NK-92 (cell line): ENCODE measurements around the gene VWA2.
A peak's percentile ranks its signal among the peaks of the same experiment; 100 is the strongest.

Source experiments
- DNase-seq: peaks from one replicate; lab custom pipeline; 2025; ENCODE audit not compliant: unreplicated experiment; lab: John Stamatoyannopoulos, UW

The VWA2 gene

GRCh38 chr10:114293075-114293474 lies 54.0 kb downstream of the VWA2 start:
- DNase-seq, result no peak

DNA sequence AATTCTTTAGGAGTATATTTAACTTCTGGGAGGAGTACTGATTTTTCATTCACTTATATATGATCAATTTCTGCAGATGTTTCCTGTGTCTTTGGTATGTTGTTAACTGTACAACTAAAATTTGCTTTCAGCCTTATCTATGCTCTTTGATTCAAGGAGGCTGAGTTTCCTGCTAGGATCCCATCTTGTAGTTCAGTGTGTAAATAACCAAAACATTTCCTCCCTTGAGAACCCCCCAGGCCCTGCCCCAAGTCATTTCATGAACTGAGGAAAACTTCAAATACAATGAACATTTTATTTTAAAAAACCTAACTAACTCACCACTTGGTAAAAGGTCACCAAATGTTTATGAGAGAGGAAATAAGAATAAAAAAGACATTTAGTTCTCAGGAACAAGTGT lies 55.5 kb downstream of the VWA2 start:
- no peak for DNase-seq

- DNase-seq, result no peak
Measured at GRCh38 chr10:114295393-114295792, 56.3 kb downstream of the VWA2 start.

DNA sequence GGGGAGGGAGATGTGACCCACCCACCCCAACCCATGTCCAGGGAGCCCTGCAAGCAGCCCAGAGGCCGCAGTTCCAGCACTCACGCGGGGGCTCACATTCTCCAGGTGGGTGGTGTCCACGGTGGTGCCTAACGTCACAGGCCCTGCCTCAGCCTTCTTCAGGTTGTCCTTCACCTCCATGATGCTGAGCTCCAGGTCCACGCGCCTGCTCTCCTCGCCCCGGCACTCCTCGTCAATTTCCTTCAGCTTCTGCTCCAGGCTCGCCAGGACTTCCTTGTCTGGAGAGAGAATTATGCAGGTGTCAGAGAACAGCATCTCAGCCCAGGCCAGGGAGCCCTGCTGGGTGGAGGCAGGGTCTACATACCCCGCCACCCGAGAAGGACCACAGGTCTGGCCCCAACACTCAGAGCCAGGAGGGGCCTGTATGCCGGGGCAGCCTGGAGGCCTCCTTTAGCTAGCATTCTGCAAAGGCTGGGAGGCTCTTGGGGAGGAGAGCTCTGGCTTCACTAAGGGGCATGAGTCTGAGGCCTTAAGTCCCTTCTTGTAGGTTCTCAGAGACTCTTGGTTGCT lies 58.2 kb downstream of the VWA2 start:
- no peak for DNase-seq

GRCh38 chr10:114300036-114300645 lies 61.1 kb downstream of the VWA2 start:
- no peak for DNase-seq

DNA sequence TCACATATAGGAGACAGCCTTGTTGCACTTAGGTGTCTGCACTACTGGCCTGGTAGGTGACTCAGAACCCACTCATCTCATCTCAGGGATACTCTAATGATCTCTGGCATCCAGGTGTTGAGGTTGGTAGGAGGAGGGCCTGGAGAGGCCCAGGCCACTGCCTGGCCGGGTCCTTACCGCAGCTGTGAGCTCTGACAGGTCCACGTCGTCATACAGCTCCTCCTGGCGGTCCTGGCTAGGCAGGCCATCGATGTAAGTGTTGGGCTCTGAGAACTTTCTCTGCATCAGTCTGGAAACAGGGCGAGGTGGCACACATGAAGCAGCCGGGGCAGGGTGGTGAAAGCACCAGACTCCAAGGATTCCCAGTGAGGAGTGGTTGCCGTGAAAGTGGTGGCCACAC lies 62.1 kb downstream of the VWA2 start:
- DNase-seq, result no peak

GRCh38 chr10:114301951-114302710 lies 63.1 kb downstream of the VWA2 start:
- DNase-seq, result no peak

- no peak for DNase-seq
Measured at GRCh38 chr10:114303556-114303955, 64.5 kb downstream of the VWA2 start.

DNA sequence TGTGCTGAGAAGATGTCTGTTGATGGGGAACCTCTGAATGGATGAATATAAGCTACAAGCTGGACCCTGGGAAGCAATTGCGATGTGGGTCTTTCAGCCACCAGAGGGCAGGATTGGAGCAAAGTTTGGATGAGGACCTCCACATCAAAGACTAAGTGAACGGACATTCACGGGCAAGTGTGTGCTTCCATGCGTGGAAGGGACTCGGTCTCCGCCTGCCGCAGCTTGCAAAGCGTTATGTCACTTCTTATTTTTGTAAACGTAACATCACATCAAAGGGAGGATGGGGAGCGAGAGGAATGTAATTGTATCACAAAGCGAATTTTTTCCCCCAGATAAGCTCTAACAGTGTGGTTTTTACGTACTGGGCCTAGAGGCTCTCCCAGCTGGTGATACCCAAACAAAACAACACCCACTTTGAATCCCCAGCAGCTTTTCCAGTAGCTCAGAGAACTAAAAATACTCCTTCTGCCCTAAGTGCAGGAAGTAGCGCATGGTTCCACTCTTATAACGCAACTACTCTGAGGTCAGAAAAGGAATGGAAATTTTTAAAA lies 65.0 kb downstream of the VWA2 start:
- no peak for DNase-seq

DNA sequence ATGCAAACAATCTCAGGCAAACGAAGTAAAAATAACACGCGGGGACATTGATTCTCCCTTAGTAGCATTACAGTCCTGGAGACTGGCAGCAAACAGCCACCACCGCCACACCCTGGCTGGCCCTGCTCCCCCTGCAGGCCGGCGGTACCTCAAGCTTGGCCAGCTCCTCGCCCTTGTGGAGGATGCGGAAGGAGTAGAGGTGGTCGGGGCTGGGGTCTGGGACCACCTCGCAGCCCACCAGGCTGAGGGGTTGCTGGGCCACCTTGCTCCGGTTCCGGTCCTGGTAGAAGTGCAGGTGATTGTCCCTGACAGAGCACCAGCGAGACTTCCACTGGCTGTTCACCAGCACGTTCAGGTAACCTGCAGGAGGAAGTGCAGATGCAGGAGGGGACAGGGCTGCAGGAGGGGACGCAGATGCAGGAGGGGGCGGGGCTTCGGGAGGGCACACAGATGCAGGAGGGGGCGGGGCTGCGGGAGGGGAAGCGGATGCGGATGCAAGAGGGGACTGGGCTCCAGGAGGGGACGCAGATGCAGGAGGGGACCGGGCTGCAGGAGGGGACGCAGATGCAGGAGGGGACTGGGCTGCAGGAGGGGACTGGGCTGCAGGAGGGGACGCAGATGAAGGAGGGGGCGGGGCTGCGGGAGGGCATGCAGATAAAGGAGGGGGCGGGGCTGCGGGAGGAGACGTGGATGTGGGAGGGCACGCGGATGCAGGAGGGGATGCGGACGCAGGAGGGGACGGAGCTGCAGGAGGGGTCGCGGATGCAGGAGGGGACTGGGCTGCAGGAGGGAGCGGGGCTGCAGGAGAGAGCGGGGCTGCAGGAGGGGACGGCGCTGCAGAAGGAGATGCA lies 65.7 kb downstream of the VWA2 start:
- peak; percentile 6 for DNase-seq

- no peak for DNase-seq
Measured at GRCh38 chr10:114305521-114305925, 66.5 kb downstream of the VWA2 start.

GRCh38 chr10:114306116-114306973 lies 67.3 kb downstream of the VWA2 start:
- DNase-seq, result no peak

GRCh38 chr10:114307731-114308130 lies 68.7 kb downstream of the VWA2 start:
- DNase-seq, result no peak

DNA sequence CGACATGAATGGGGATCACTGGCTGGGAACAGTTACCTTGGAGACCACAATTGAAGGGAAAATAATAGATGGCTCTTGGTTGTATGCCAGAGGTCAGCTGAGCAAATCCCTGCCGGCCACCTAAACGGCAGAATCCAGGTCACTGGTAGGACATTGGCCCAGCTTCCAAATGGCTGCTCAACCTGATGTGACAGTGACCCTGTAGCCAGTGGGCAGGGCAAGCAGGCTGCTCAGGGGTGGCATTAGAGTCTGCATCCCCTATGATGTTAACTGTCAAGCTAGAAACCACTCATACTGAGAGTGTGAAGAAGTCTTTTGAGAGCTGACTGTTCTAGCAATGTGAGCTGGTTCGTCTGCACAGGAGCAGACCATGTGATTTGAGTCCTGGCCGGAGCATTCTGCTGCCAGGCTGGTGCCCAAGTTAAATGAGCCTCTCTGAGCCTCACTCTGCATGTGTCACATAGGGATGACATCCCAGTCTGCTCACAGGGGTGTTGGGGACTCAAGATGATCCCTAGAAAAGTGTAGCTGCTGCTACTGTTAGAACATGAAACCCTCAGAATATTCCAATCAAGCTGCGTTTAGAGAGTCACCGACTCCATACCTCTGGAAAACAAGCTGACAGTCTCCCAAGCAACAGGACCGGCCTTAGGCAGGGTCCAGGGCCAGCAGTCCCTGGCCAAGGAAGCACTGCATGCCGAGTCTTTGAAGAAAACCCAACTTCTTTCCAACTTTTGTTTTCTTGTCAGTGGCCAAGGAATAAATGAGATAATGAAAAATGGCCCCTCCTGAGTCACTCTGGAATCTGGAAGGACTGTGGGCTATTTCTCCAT lies 69.7 kb downstream of the VWA2 start:
- DNase-seq, result no peak

DNA sequence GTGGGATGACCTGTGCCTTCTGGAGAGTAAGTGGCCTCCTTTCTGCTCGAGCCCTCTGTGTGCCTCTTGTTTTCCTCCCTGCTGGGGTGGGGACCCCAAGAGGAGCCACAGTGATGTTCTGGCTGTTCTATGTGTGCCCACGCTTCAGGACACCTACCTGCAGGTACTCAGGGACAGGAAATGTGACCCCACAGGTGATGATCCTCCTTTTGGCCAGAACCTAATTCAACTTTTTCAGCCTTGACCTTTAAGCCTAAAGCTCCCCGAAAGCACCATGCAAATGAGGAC lies 70.3 kb downstream of the VWA2 start:
- DNase-seq, result no peak

DNA sequence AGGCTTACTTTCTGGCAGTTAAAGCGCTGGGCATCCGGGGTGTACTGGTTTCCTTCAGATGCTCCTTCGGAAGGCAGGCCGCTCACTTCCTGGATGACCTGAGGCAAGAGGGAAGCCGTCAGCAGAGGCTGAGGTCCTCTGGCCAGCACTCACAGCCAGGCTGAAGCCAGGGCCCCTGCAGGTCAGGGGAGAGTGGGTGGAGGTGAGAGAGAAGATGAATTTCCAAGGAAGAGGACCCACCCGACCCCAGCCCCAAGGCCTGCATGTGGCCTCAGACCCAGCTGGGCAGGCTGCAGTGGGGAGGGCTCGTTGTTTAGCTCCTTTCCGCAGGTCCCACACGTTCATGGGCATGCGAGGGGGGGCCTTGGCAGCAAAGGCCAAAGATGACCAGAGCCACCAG lies 71.3 kb downstream of the VWA2 start:
- no peak for DNase-seq

DNA sequence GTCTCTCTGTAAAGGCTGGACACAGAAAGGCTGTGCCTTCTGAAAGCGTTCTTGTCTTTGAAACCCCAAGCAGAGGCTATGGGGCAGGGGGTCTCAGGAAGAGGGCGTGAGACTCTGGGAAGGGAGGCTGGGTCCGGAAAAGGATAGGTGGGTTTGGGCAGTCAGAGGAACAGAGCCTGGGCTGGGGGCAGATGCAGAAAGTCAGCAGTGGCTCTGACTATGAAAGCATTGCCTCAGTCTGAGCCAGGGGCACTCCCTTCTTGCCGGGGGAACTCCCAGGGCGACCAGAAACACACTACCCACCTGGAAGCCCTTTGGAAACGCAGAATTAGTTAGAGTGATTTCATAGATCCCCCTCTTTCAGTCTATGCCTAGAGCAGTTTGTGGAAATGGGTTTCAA lies 72.0 kb downstream of the VWA2 start:
- DNase-seq, result no peak

DNA sequence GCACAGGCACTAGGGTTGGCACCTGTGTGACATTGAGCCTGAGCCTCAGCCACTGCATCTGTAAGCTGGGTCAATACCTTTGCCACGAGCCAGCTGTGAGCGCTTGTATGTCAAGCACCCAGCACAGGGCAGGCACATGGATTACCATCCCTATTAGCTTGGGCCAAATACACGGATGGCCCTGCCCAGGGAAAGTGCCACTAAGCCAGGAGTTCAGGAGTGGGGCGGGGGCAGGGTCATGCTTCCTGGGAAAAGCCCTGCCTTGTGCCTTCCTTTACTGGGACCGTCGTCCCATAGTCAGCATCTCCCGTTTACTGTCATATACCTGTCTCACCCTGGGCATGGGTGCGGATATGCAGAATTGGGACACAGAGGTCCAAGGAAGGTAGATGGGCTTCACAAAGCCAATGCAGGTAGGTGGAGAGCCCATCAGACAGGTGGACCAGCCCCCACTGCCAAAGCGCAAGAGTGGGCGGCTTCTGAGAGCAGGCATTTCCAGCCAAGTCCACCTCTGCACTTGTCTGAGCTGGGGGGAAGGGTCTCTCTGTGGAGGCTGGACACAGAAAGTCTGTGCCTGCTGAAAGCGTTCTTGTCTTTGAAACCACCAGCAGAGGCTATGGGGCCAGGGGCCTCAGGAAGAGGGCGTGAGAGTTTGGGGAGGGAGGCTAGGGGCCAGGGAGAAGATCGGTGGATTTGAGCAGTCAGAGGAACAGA lies 72.6 kb downstream of the VWA2 start:
- DNase-seq, result no peak

DNA sequence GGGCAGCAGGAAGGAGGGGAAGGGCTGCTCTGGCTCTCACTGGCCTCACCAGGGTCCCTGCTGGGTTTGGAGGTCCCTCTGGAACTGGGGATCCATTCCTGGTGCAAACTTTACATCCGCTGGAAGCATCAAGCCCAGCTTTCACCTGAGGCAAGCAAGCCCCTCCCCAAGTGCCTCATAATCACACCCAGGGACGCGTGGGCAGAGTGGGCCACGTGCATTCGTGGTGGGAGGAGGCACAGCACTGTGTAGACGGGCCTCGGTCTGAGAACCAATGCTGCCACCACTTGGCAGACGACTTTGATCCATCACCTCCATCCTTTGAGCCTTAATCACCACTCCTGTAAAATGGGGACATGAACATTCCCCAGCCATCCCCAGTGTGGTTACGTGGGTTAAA lies 74.1 kb downstream of the VWA2 start:
- DNase-seq, result no peak
